Psoas muscle (tissue), 8 donors: ENCODE results near the gene PRRC1. TPM values are rescaled to one million over a fixed set of nuclear protein-coding genes. Genes with fewer than 3 reads are reported as not detected.

Experiments used
- ATAC-seq, 4 donors: fragments of 200-7000 bp; cut with Tn5 transposase; one replicate each; pipeline ENCODE4 v1.9.1; 2020; ENCODE audit warnings: moderate library complexity in 3 of 4, mild to moderate bottlenecking in 2 of 4
- DNase-seq, 2 donors: peaks; one replicate each; pipeline ENCODE4 v3.0.0-alpha.2; 2020
- H3K27ac ChIP-seq: fragments of 200-600 bp; one replicate; pipeline ENCODE4 v1.8.0; 2022
- H3K27me3 ChIP-seq, 3 donors: fragments of 200-600 bp in 1 of 3; one replicate each; pipeline versions ENCODE4 v1.6.1 to v1.8.0; 2013 to 2022; ENCODE audit warnings: low read length in 2 of 3, mild to moderate bottlenecking in 2 of 3, moderate library complexity in 1 of 3; ENCODE audit not compliant: insufficient read depth in 3 of 3
- H3K36me3 ChIP-seq, 2 donors: fragments of 200-600 bp in 1 of 2; one replicate each; pipeline versions ENCODE4 v1.6.1 to v1.8.0; 2013 to 2022; ENCODE audit warnings: low read depth in 1 of 2, mild to moderate bottlenecking in 1 of 2, moderate library complexity in 1 of 2; ENCODE audit not compliant: insufficient read depth in 1 of 2
- H3K4me1 ChIP-seq: fragments of 200-600 bp; one replicate; pipeline ENCODE4 v1.8.0; 2022
- H3K4me3 ChIP-seq: fragments of 200-600 bp; one replicate; pipeline ENCODE4 v1.8.0; 2022; ENCODE audit warnings: mild to moderate bottlenecking
- H3K9me3 ChIP-seq: fragments of 200-600 bp; one replicate; pipeline ENCODE4 v1.8.0; 2022
- WGBS, 3 donors: extraction: QIAGEN DNeasy Blood & Tissue Kit; methylation state at CpG; one replicate each; pipeline versions ENCODE4 v1.1.6 to v1.1.7; 2013; 5-methylcytosine and 5-hydroxymethylcytosine counted together
- intact Hi-C, 2 donors: fragments of 100-400 bp; cut with DNase I; formaldehyde crosslinking; loops; one replicate each; pipeline versions ENCODE4 v1.11.0 to v1.14.2; 2022
- polyA plus RNA-seq, 3 donors: library from polyadenylated mRNA; stranded (reverse); fragments of 200-250 nt; gene quantifications; one replicate each; pipeline ENCODE4 v1.2.3, GENCODE V29; 2013
- total RNA-seq, 4 donors: library from RNA; stranded (reverse); fragmentation: NEBNext Ultra II Directional in 2 of 4; extraction: Animal tissue kit (Norgen Biotek cat#: 25700) in 2 of 4; gene quantifications; one replicate each; pipeline versions ENCODE4 v1.2.1 to v1.2.4, GENCODE V29; 2021 to 2023
- TF ChIP-seq, protein P1 (sequence below): fragments of 200-600 bp; IDR thresholded peaks from one replicate; pipeline ENCODE4 v1.8.0; 2022; ENCODE audit warnings: antibody characterized with exemption
- donor health status: healthy with polysubstance abuse.
- donor health status: DM: no; HTN: no; CAD: no; lungs with moderate emphysema.
- donor health status: Bipolar disorder and iron deficiency.
- donor health status: healthy.
- donor health status: DM: yes; HTN: yes; CAD: no.
- donor health status: DM: no; HTN: no; CAD: no.
- donor health status: DM: no; HTN: no; CAD: no.
- donor health status: DM: yes; HTN: yes; CAD: no.

PRRC1 gene
- total and polyA plus RNA-seq, 7 donors = 7.0 to 26.6 (median 14.4) TPM

DNA sequence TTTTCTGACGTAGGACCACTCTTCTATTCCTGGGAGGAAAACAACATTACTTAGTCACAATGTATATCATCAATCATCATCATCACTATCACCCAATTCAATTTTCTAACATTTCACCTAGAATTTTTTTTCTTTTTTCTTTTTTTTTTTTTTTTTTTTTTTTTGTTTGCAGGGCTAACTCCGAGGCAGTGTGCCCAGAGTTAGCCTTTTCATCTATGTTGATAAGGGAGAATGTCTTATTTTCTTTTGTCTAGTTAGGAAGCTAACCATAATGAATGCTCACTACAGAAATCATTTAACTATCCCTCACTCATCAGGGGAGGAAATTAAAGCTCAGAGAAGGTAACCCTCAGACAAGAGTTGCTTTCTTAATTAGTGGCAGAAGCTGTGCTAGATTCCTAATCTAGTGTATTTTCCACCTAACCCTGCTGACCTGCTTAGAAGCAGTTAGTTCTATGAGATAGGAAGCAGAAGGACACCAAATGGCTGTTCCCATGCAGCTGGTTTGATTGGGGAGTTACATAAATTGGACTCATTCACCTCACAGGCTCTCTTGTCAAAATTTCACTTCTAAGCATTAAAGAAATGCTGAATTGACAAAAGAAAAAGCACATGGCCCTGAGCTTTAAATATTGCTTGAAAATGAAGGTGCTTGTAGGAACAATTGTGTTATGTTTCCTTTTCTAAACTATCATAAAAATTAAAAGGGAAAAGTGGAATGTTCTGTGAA is 8.6 kb upstream of the PRRC1 start:
- ATAC-seq = no peak
- 82 to 89% (median 83%) methylated on average over 2 of the region's 2 CpGs for WGBS, 3 donors

DNA sequence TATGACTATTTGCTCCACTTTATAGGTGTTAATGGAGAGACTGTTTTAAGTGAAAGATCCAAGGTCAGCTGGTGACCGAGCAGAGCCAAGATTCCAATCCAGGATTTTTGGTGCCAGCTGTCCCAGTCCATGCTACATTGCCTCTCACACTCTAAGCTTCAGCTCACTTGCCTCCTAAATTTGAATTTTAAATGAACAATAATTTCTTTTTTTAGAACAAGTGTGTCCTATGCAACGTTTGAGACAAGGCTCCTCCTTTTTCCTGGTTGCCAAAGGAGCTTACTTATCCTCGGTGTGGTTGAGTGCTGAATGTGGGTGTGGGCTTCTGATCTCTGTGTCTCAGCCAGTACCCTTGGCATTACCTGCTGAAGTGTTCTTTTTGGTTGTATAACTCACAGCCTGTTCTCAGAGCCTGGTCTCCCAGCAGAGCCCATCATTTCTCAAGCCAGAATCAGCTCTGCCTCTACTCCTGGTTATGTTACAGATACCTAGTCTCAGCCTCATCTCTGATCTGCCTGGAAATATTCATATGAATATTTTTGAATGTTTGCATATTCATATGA is 4.0 kb upstream of the PRRC1 start:
- Histone ChIP-seq H3K27ac (no peak overlapping the region), H3K36me3 (no peaks in the 10 kb centered on the region), H3K27me3 (no peaks in the 10 kb centered on the region), H3K9me3 (no peaks in the 10 kb centered on the region), H3K4me1 (peaks cover 3% of the 10 kb centered on the region), H3K4me3 (no peak overlapping the region)
- TF ChIP-seq, protein P1, sequence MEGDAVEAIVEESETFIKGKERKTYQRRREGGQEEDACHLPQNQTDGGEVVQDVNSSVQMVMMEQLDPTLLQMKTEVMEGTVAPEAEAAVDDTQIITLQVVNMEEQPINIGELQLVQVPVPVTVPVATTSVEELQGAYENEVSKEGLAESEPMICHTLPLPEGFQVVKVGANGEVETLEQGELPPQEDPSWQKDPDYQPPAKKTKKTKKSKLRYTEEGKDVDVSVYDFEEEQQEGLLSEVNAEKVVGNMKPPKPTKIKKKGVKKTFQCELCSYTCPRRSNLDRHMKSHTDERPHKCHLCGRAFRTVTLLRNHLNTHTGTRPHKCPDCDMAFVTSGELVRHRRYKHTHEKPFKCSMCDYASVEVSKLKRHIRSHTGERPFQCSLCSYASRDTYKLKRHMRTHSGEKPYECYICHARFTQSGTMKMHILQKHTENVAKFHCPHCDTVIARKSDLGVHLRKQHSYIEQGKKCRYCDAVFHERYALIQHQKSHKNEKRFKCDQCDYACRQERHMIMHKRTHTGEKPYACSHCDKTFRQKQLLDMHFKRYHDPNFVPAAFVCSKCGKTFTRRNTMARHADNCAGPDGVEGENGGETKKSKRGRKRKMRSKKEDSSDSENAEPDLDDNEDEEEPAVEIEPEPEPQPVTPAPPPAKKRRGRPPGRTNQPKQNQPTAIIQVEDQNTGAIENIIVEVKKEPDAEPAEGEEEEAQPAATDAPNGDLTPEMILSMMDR = no peak
- intact Hi-C loops = loop anchor here in 1 of 2 donors (10.0 kb wide), 1 partner anchor 859 kb away; no protein-coding TSS in a partner anchor
- WGBS, 3 donors = 9 to 21% (median 14%) methylated on average over 3 of the region's 3 CpGs
- DNase-seq (no peak), ATAC-seq (no peak)

More for the DNA sequence above, 8.6 kb upstream of the PRRC1 start:
- H3K4me3 ChIP-seq = no peak overlapping the region
- no peak for DNase-seq
- intact Hi-C loops = no loop called here
- TF ChIP-seq, protein P1 = no peak
- H3K4me1 ChIP-seq = no peaks in the 10 kb centered on the region
- no peaks in the 10 kb centered on the region for H3K9me3 ChIP-seq
- no peak overlapping the region for H3K27ac ChIP-seq
- no peaks in the 10 kb centered on the region for H3K36me3 ChIP-seq
- H3K27me3 ChIP-seq = no peaks in the 10 kb centered on the region

DNA sequence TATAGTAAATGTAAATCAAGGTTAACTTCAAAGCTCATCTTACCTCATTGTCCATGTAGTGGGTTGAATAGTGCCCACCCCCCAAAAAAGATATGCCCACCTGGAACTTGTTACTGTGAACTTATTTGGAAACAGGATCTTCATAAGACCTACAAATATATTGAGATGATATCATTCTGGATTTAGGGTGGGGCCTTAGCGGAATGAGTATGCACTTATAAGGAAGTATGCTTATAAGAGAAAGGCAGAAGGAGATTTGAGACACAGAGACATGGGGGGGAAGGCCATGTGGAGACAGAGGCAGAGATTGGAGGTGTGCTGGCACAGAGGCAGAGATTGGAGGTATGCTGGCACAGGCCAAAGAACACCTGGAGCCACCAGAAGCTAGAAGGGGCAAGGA is 2.6 kb upstream of the PRRC1 start:
- Histone ChIP-seq H3K27me3 (no peaks in the 10 kb centered on the region), H3K4me3 (no peak overlapping the region), H3K9me3 (no peaks in the 10 kb centered on the region), H3K36me3 (no peaks in the 10 kb centered on the region), H3K27ac (no peak overlapping the region), H3K4me1 (peaks cover 8% of the 10 kb centered on the region)
- DNase-seq = no peak
- intact Hi-C loops = loop anchor here in 1 of 2 donors (10.0 kb wide), 1 partner anchor 860 kb away; no protein-coding TSS in a partner anchor
- no peak for ATAC-seq
- WGBS, 3 donors = 97 to 100% (median 97%) methylated on average over 1 of the region's 1 CpG
- TF ChIP-seq, protein P1 = no peak

DNA sequence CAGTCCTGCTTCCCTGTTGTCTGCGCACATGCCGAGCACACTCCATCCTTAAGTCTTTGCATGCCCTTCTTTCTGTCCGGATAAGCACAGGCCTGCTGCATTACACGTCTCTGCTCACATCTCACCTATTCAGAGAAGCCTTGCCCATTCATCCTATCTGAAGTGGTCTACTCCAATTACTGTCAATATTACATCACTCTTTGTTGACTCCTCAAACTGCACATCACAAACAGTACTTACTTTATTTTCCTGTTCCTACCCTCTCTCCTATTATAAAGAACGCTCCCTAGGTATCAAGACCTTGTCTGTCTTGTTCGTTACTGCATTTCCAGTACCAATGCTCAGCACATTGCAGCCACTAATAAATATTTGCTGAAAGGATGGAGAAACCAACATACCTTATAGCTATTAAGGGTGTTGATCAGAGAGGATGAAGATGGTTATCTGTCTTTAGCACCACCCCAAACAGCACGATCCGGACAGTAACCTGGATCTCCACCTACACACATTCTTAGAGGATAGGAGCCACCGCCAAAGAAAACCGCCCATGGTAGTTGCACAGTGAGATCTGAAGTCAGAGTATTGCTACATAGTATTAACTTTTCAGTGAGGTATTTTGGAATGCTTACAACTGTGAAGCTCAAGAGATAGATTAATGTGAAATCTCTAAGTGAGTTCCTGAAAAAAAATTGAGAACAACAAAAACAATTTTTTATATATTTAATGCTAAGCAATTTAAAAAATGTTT is 1.6 kb upstream of the PRRC1 start:
- no peak for DNase-seq
- intact Hi-C loops = loop anchor here in 1 of 2 donors (1.0 to 10.0 kb wide), 2 partner anchors 23 to 861 kb away; no protein-coding TSS in a partner anchor

More for the DNA sequence above, 1.6 kb upstream of the PRRC1 start:
- peaks cover 8% of the 10 kb centered on the region for H3K4me1 ChIP-seq
- no peak overlapping the region for H3K4me3 ChIP-seq
- no peak overlapping the region for H3K27ac ChIP-seq
- TF ChIP-seq, protein P1 = no peak
- ATAC-seq = no peak
- no peaks in the 10 kb centered on the region for H3K27me3 ChIP-seq
- no peaks in the 10 kb centered on the region for H3K36me3 ChIP-seq
- H3K9me3 ChIP-seq = no peaks in the 10 kb centered on the region
- 89 to 93% (median 90%) methylated on average over 10 of the region's 10 CpGs for WGBS, 3 donors
